ENCODE measurements around the gene PFN4.

- TF ChIP-seq REST (IDR thresholded peaks at IDR 0.05; ENCODE audit: low read depth): no peak
- TF ChIP-seq NFIC (IDR thresholded peaks at IDR 0.05): no peak
Observed at GRCh38 chr2:24169023-24169422, 45.9 kb upstream of the PFN4 start.

All from Ishikawa (cell line).